ENCODE results near the gene ZNF618. TPM values are rescaled to one million over a fixed set of nuclear protein-coding genes. Genes with fewer than 3 reads are reported as not detected.

Gene ZNF618
- total and polyA plus RNA-seq, 2 experiments from 2014 or later, result 2.3 to 5.1 TPM

DNA sequence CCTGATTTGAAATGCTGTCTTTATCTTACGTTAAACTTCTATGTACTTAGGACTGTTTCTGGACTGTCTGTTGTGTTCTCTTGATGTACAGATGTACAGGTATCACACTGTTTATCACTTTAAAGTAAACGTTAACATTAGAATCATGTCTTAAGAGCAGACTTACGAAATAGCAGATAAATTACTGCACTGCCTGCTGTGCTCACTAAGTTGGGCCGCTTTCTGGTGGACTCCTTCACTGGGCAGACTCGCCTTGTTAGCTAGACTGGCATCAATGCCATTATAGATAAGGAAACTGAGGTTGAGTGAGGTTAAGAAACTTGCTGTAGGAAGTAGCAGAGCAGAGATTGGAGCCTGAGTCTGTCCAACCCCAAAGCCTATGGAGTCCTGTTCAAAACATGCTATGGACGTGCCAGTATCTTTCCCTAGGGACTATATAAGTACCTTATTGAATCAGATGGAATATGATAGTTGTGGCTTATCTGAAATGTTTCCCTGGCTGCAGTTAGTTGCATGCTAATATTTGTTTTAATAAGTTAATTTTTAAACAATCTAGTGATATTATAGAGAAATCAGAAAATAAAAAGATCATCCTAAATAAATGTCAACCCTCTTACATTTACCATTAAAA lies 16.9 kb downstream of the ZNF618 start:
- DNase-seq, result no peak
- H3K4me2 ChIP-seq (ENCODE audit: unreplicated experiment), result no peak overlapping the region
- H3K9me3 ChIP-seq (ENCODE audit: low read depth), result no peaks in the 10 kb centered on the region
- no peaks in the 10 kb centered on the region for H3K9me2 ChIP-seq (ENCODE audit: insufficient read depth)
- no peaks in the 10 kb centered on the region for H4K20me1 ChIP-seq (ENCODE audit: insufficient read depth)
- in situ Hi-C loops (cut with MboI), result no loop called here
- H3F3A ChIP-seq (ENCODE audit: insufficient read depth), result no peaks in the 10 kb centered on the region
- no peak overlapping the region for H3K9ac ChIP-seq
- no peaks in the 10 kb centered on the region for H3K4me1 ChIP-seq (ENCODE audit: insufficient read depth)
- peaks cover 14% of the 10 kb centered on the region; the same call in 1 of the 2 replicates for H3K36me3 ChIP-seq (ENCODE audit: low read depth)
- H3K79me2 ChIP-seq (ENCODE audit: insufficient read depth), result peaks cover 97% of the 10 kb centered on the region
- TF ChIP-seq EZH2phosphoT487 (IDR thresholded peaks at IDR 0.05; ENCODE audit: insufficient read depth, low read depth) (no peak), EZH2 (IDR thresholded peaks at IDR 0.05; ENCODE audit: insufficient read depth, poor library complexity, severe bottlenecking) (no peak)
- H3K4me3 ChIP-seq, result no peak overlapping the region
- no peak overlapping the region for H3K27ac ChIP-seq
- WGBS, 2 experiments (ENCODE audit: low coverage in 1 of 2, low lambda C conversion rate in 2 of 2, missing lambda C conversion rate in 2 of 2), result 91 to 93% methylated on average over 6 of the region's 6 CpGs
- no peaks in the 10 kb centered on the region for H3K27me3 ChIP-seq (replicated peaks; ENCODE audit: insufficient read depth)
- H2AFZ ChIP-seq, result no peak overlapping the region

DNA sequence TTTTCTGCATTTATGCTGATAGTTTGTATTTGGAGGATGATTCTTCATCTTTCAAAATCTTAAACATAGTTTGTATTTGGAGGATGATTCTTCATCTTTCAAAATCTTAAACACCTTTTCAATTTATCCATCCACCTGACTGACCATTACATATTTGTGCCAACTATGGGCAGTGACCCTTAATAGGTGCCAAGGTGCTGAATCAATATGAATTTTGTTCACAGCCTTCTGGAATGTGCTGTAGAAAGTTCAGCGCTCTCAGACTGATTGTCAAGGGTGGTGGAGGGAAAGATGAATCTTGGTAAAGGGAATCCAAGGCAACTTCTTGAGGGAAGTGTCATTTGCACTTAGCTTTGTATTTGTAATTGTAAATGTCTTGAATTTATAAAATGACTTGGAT lies 18.1 kb downstream of the ZNF618 start:
- Histone ChIP-seq H3K9me2 (ENCODE audit: insufficient read depth) (no peaks in the 10 kb centered on the region), H3K4me3 (no peak overlapping the region), H3K36me3 (ENCODE audit: low read depth) (peaks cover 14% of the 10 kb centered on the region; the same call in 1 of the 2 replicates), H3K9ac (no peak overlapping the region), H3K4me1 (ENCODE audit: insufficient read depth) (no peaks in the 10 kb centered on the region), H4K20me1 (ENCODE audit: insufficient read depth) (no peaks in the 10 kb centered on the region), H2AFZ (no peak overlapping the region), H3K4me2 (ENCODE audit: unreplicated experiment) (no peak overlapping the region), H3K9me3 (ENCODE audit: low read depth) (no peaks in the 10 kb centered on the region), H3K27me3 (replicated peaks; ENCODE audit: insufficient read depth) (no peaks in the 10 kb centered on the region), H3K79me2 (ENCODE audit: insufficient read depth) (peaks cover 89% of the 10 kb centered on the region), H3K27ac (no peak overlapping the region), H3F3A (ENCODE audit: insufficient read depth) (no peaks in the 10 kb centered on the region)
- in situ Hi-C loops (cut with MboI), result no loop called here
- no peak for TF ChIP-seq EZH2 (IDR thresholded peaks at IDR 0.05; ENCODE audit: insufficient read depth, poor library complexity, severe bottlenecking)
- TF ChIP-seq EZH2phosphoT487 (IDR thresholded peaks at IDR 0.05; ENCODE audit: insufficient read depth, low read depth), result no peak
- 100% methylated on average over 1 of the region's 1 CpG for WGBS, 2 experiments (ENCODE audit: low coverage in 1 of 2, low lambda C conversion rate in 2 of 2, missing lambda C conversion rate in 2 of 2)
- no peak for DNase-seq

DNA sequence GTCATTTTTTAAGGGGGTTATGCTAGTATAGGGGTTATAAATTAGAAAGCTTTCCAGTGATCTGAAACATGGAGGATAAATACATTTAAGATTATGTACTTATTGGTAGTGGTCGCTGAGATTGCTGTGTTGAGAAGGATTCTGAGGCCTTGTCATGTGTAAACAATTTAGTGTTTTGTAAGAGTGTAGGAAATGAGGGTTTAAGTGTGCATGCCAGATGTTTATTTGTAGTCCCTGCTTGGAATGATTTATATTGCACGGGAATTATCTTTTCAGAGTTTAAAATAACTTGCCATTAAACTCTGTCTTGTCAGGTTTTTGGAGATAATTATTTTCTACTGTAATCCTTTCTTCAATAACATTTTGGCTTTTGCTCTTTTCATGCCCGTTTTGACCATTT lies 19.4 kb downstream of the ZNF618 start:
- Histone ChIP-seq H4K20me1 (ENCODE audit: insufficient read depth) (no peaks in the 10 kb centered on the region), H3K36me3 (ENCODE audit: low read depth) (peaks cover 11% of the 10 kb centered on the region; the same call in 1 of the 2 replicates), H3K4me1 (ENCODE audit: insufficient read depth) (no peaks in the 10 kb centered on the region), H3K9me3 (ENCODE audit: low read depth) (no peaks in the 10 kb centered on the region), H3K27me3 (replicated peaks; ENCODE audit: insufficient read depth) (no peaks in the 10 kb centered on the region), H3K27ac (no peak overlapping the region), H3K4me3 (no peak overlapping the region), H2AFZ (no peak overlapping the region), H3F3A (ENCODE audit: insufficient read depth) (no peaks in the 10 kb centered on the region), H3K4me2 (ENCODE audit: unreplicated experiment) (no peak overlapping the region), H3K9ac (no peak overlapping the region), H3K9me2 (ENCODE audit: insufficient read depth) (no peaks in the 10 kb centered on the region), H3K79me2 (ENCODE audit: insufficient read depth) (peaks cover 75% of the 10 kb centered on the region)
- no peak for DNase-seq
- TF ChIP-seq EZH2 (IDR thresholded peaks at IDR 0.05; ENCODE audit: insufficient read depth, poor library complexity, severe bottlenecking), result no peak
- no peak for TF ChIP-seq EZH2phosphoT487 (IDR thresholded peaks at IDR 0.05; ENCODE audit: insufficient read depth, low read depth)
- in situ Hi-C loops (cut with MboI), result no loop called here
- 79 to 83% methylated on average over 3 of the region's 3 CpGs for WGBS, 2 experiments (ENCODE audit: low coverage in 1 of 2, low lambda C conversion rate in 2 of 2, missing lambda C conversion rate in 2 of 2)

DNA sequence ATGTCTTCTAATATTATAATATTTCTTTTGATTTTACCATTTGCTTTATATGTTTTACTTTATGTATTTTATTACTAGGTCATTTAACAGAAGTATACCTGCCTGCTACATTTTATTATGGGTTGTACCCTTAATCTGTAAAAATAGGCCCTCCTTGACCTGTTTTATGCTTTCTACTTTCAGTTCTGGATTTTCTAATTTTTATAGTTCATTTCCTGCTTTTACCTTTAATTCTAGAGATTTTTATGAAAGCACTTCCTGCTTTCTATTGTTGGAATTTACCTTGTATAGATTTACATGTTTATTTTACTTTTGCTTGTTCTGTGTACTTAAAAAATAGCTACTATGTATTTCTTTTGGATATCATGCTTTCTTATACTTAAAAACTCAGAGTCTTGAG lies 20.6 kb downstream of the ZNF618 start:
- DNase-seq, result no peak
- H2AFZ ChIP-seq, result no peak overlapping the region
- no peaks in the 10 kb centered on the region for H4K20me1 ChIP-seq (ENCODE audit: insufficient read depth)
- no peaks in the 10 kb centered on the region for H3F3A ChIP-seq (ENCODE audit: insufficient read depth)
- no peak overlapping the region for H3K4me2 ChIP-seq (ENCODE audit: unreplicated experiment)
- H3K27me3 ChIP-seq (replicated peaks; ENCODE audit: insufficient read depth), result no peaks in the 10 kb centered on the region
- H3K79me2 ChIP-seq (ENCODE audit: insufficient read depth), result peaks cover 70% of the 10 kb centered on the region
- no peaks in the 10 kb centered on the region for H3K36me3 ChIP-seq (ENCODE audit: low read depth)
- H3K9ac ChIP-seq, result no peak overlapping the region
- no peak overlapping the region for H3K27ac ChIP-seq
- in situ Hi-C loops (cut with MboI), result no loop called here
- TF ChIP-seq EZH2 (IDR thresholded peaks at IDR 0.05; ENCODE audit: insufficient read depth, poor library complexity, severe bottlenecking) (no peak), EZH2phosphoT487 (IDR thresholded peaks at IDR 0.05; ENCODE audit: insufficient read depth, low read depth) (no peak)
- H3K4me1 ChIP-seq (ENCODE audit: insufficient read depth), result no peaks in the 10 kb centered on the region
- H3K9me3 ChIP-seq (ENCODE audit: low read depth), result no peaks in the 10 kb centered on the region
- no peaks in the 10 kb centered on the region for H3K9me2 ChIP-seq (ENCODE audit: insufficient read depth)
- no peak overlapping the region for H3K4me3 ChIP-seq

DNA sequence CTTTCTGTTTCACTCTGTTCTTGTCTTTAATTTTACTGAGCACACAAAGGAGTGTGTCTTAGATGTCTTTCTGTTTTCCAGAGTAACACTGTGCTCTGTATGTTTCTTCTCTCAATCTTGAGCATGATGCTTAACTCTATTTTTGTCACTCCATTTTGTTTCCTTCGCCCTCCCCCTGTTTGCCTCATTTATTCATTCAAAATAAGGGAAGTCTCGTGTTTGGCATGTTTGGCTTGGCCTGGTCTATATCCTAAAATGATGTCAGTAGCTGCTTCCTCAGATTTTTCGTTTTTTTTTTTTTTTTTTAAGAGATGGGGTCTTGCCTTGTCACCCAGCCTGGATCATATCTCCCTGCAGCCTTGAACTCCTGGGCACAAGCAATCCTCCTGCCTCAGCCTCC lies 22.0 kb downstream of the ZNF618 start:
- H3F3A ChIP-seq (ENCODE audit: insufficient read depth), result no peaks in the 10 kb centered on the region
- H3K9me3 ChIP-seq (ENCODE audit: low read depth), result no peaks in the 10 kb centered on the region
- H2AFZ ChIP-seq, result no peak overlapping the region
- in situ Hi-C loops (cut with MboI), result no loop called here
- no peak overlapping the region for H3K27ac ChIP-seq
- H3K9me2 ChIP-seq (ENCODE audit: insufficient read depth), result no peaks in the 10 kb centered on the region
- H3K36me3 ChIP-seq (ENCODE audit: low read depth), result no peaks in the 10 kb centered on the region
- H3K9ac ChIP-seq, result no peak overlapping the region
- no peak for DNase-seq
- no peaks in the 10 kb centered on the region for H3K4me1 ChIP-seq (ENCODE audit: insufficient read depth)
- peaks cover 66% of the 10 kb centered on the region for H3K79me2 ChIP-seq (ENCODE audit: insufficient read depth)
- no peak overlapping the region for H3K4me2 ChIP-seq (ENCODE audit: unreplicated experiment)
- H3K4me3 ChIP-seq, result no peak overlapping the region
- TF ChIP-seq EZH2 (IDR thresholded peaks at IDR 0.05; ENCODE audit: insufficient read depth, poor library complexity, severe bottlenecking) (no peak), EZH2phosphoT487 (IDR thresholded peaks at IDR 0.05; ENCODE audit: insufficient read depth, low read depth) (no peak)
- H3K27me3 ChIP-seq (replicated peaks; ENCODE audit: insufficient read depth), result no peaks in the 10 kb centered on the region
- no peaks in the 10 kb centered on the region for H4K20me1 ChIP-seq (ENCODE audit: insufficient read depth)
- WGBS, 2 experiments (ENCODE audit: low coverage in 1 of 2, low lambda C conversion rate in 2 of 2, missing lambda C conversion rate in 2 of 2), result 90 to 92% methylated on average over 3 of the region's 3 CpGs
